Astrocyte (in vitro differentiated cells and primary cell): ENCODE results near the gene ASGR1. TPM values are rescaled to one million over a fixed set of nuclear protein-coding genes. Genes with fewer than 3 reads are reported as not detected.

ENCODE experiments used
- DNase-seq: peaks from one replicate; pipeline ENCODE4 v3.0.0-alpha.2; 2010; ENCODE audit warnings: low read depth
- FAIRE-seq: peaks from 2 replicates; lab custom pipeline; 2011; peaks lifted over from hg19 to GRCh38; lab: Jason Lieb, UNC
- H2AFZ ChIP-seq: 2 replicates; pipeline ENCODE4 v1.6.0; 2012; ENCODE audit warnings: low read depth, low read length, inconsistent platforms
- H3K27ac ChIP-seq: 2 replicates; pipeline ENCODE4 v1.5.1; 2011; ENCODE audit warnings: low read depth, low read length, inconsistent platforms
- H3K27me3 ChIP-seq: 2 replicates; pipeline ENCODE4 v1.6.0; 2011; ENCODE audit warnings: low read length, inconsistent platforms; ENCODE audit not compliant: insufficient read depth
- H3K36me3 ChIP-seq: 2 replicates; pipeline ENCODE4 v1.5.1; 2011; ENCODE audit warnings: low read length, inconsistent platforms; ENCODE audit not compliant: insufficient read depth
- H3K4me1 ChIP-seq: 2 replicates; pipeline ENCODE4 v1.5.1; 2011; ENCODE audit warnings: low read length, inconsistent platforms; ENCODE audit not compliant: insufficient read depth
- H3K4me2 ChIP-seq: 2 replicates; pipeline ENCODE4 v1.6.0; 2012; ENCODE audit warnings: low read length, inconsistent platforms
- H3K4me3 ChIP-seq: 2 replicates; pipeline ENCODE4 v1.5.1; 2011; ENCODE audit warnings: low read depth, mild to moderate bottlenecking, low read length, inconsistent platforms; ENCODE audit not compliant: insufficient read depth
- H3K79me2 ChIP-seq: 2 replicates; pipeline ENCODE4 v1.6.0; 2012; ENCODE audit warnings: mild to moderate bottlenecking, low read length, inconsistent platforms; ENCODE audit not compliant: insufficient read depth
- H3K9ac ChIP-seq: 2 replicates; pipeline ENCODE4 v1.6.0; 2012; ENCODE audit warnings: mild to moderate bottlenecking, low read length, inconsistent platforms
- H3K9me3 ChIP-seq: 2 replicates; pipeline ENCODE4 v1.5.1; 2012; ENCODE audit warnings: low read depth, mild to moderate bottlenecking, low read length, inconsistent platforms; ENCODE audit not compliant: insufficient read depth
- H4K20me1 ChIP-seq: 2 replicates; pipeline ENCODE4 v1.6.0; 2012; ENCODE audit warnings: low read length, inconsistent platforms; ENCODE audit not compliant: insufficient read depth
- H3K27ac Mint-ChIP-seq: one replicate; pipeline ENCODE4 v1.8.0; 2021; ENCODE audit warnings: mild to moderate bottlenecking, mixed read lengths; ENCODE audit not compliant: unreplicated experiment
- H3K27me3 Mint-ChIP-seq: one replicate; pipeline ENCODE4 v1.8.0; 2021; ENCODE audit warnings: low read depth, mixed read lengths; ENCODE audit not compliant: unreplicated experiment
- H3K36me3 Mint-ChIP-seq: one replicate; pipeline ENCODE4 v1.8.0; 2021; ENCODE audit warnings: low read depth, mixed read lengths; ENCODE audit not compliant: unreplicated experiment
- H3K4me1 Mint-ChIP-seq: one replicate; pipeline ENCODE4 v1.8.0; 2021; ENCODE audit warnings: low read depth, mixed read lengths; ENCODE audit not compliant: unreplicated experiment
- H3K4me3 Mint-ChIP-seq: one replicate; pipeline ENCODE4 v1.8.0; 2021; ENCODE audit warnings: mild to moderate bottlenecking, moderate library complexity, mixed read lengths; ENCODE audit not compliant: unreplicated experiment
- H3K9me3 Mint-ChIP-seq: one replicate; pipeline ENCODE4 v1.8.0; 2021; ENCODE audit warnings: mild to moderate bottlenecking, mixed read lengths; ENCODE audit not compliant: unreplicated experiment
- CTCF ChIP-seq: IDR thresholded peaks from 2 replicates; pipeline ENCODE4 v1.5.1; 2011; ENCODE audit warnings: low read depth, mild to moderate bottlenecking, inconsistent platforms, low read length, moderate library complexity; ENCODE audit not compliant: insufficient read depth
- EZH2 ChIP-seq: IDR thresholded peaks from 2 replicates; pipeline ENCODE4 v1.6.1; 2012; ENCODE audit warnings: mild to moderate bottlenecking, low read length, inconsistent platforms; ENCODE audit not compliant: insufficient read depth
- total RNA-seq: library from RNA; stranded (reverse); gene quantifications from 2 replicates; pipeline ENCODE4 v1.2.1, GENCODE V29; 2021

The ASGR1 gene
- total RNA-seq, 1 donor from 2014 or later: 5.0 TPM

- no peak overlapping the region for H3K27ac ChIP-seq
- peaks cover 13% of the 10 kb centered on the region for H3K36me3 ChIP-seq
- peaks cover 38% of the 10 kb centered on the region for H3K79me2 ChIP-seq
- DNase-seq: no peak
- H3K9me3 ChIP-seq: no peaks in the 10 kb centered on the region
- peak overlapping the region; percentile 96 for H3K4me3 Mint-ChIP-seq
- H3K9me3 Mint-ChIP-seq: no peaks in the 10 kb centered on the region
- no peaks in the 10 kb centered on the region for H3K27me3 Mint-ChIP-seq
- H3K27ac Mint-ChIP-seq: peak overlapping the region; percentile 26
- no peaks in the 10 kb centered on the region for H3K27me3 ChIP-seq
- no peak for FAIRE-seq
- peaks cover 24% of the 10 kb centered on the region for H3K4me1 Mint-ChIP-seq
- peak overlapping the region; percentile 92 for H3K4me2 ChIP-seq
- H2AFZ ChIP-seq: no peak overlapping the region
- H3K4me3 ChIP-seq: no peak overlapping the region
- peak overlapping the region; percentile 93 for H3K9ac ChIP-seq
- TF ChIP-seq CTCF: no peak
- no peak for TF ChIP-seq EZH2
- H4K20me1 ChIP-seq: peaks cover 54% of the 10 kb centered on the region
- H3K4me1 ChIP-seq: peaks cover 24% of the 10 kb centered on the region
- peaks cover 21% of the 10 kb centered on the region for H3K36me3 Mint-ChIP-seq
These were observed 42.3 kb upstream of the ASGR1 start for GRCh38 chr17:7221278-7222092.

GRCh38 chr17:7220593-7221277 is 41.6 kb upstream of the ASGR1 start:
- no peaks in the 10 kb centered on the region for H3K9me3 ChIP-seq
- no peaks in the 10 kb centered on the region for H3K27me3 ChIP-seq
- H3K9ac ChIP-seq: peak overlapping the region; percentile 93
- TF ChIP-seq CTCF: peak; percentile 41
- no peak for TF ChIP-seq EZH2
- peak overlapping the region; percentile 80 for H3K27ac ChIP-seq
- Mint-ChIP-seq H3K4me3 (peak overlapping the region; percentile 96), H3K4me1 (peaks cover 26% of the 10 kb centered on the region), H3K9me3 (no peaks in the 10 kb centered on the region), H3K27me3 (no peaks in the 10 kb centered on the region), H3K27ac (peak overlapping the region; percentile 98), H3K36me3 (peaks cover 21% of the 10 kb centered on the region)
- H2AFZ ChIP-seq: no peak overlapping the region
- peaks cover 45% of the 10 kb centered on the region for H3K79me2 ChIP-seq
- peak; percentile 39 for DNase-seq
- peaks cover 32% of the 10 kb centered on the region for H3K4me1 ChIP-seq
- peak overlapping the region; percentile 73 for H3K4me3 ChIP-seq
- peaks cover 13% of the 10 kb centered on the region for H3K36me3 ChIP-seq
- H4K20me1 ChIP-seq: peaks cover 60% of the 10 kb centered on the region
- FAIRE-seq: no peak
- H3K4me2 ChIP-seq: peak overlapping the region; percentile 92
